ENCODE measurements around the gene JAKMIP3.

The JAKMIP3 gene

DNA sequence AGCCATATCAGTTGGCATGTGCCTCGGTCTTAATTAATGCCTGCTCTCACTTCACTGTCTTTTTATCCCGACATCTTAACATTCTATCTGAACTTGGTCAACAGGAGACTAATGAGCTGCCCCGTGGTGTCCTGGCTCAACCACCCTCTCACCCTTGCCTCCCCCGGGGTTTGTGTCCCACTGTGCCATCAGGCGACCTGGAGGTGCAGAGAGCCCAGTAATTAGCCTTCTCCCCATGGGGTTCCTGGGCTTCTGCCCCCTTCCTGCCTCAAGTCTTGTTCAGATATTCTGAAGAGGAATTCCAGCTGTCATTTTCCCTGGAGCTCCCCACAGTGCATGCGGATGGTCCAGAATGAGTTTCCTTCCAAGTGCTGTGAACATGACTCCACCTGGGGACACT lies 10.1 kb upstream of the JAKMIP3 start:
- DNase-seq = no peak
- no peak overlapping the region for H3K4ac ChIP-seq (ENCODE audit: low read depth, low read length)
- WGBS (ENCODE audit: extremely low coverage, insufficient coverage, low lambda C conversion rate) = no CpG with 5 or more reads among the region's 6 CpGs

DNA sequence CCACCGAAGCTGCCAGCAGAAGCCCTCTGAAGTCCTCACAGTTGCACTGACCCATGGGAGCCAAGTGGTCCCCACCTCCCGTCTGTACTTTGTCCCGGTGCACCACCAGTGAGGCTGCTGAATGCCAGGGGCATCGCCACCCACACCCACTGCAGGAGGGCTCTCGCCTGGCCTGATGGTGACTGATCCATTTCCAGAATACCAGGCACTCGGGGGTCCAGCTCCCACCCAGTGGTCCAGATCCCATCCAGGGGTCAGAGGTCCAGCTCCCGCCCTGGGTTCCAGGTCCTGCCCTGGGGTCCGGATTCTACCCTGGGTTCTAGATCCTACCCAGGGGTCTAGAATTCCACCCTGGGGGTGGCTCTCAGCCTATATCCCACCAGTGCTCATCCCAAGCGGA lies 9.1 kb upstream of the JAKMIP3 start:
- no peak overlapping the region for H3K23ac ChIP-seq (ENCODE audit: low read length)
- no peak overlapping the region for H3K18ac ChIP-seq (ENCODE audit: low read length)
- no peak overlapping the region for H2BK120ac ChIP-seq (ENCODE audit: low read depth, low read length)
- no peak overlapping the region for H3K4me3 ChIP-seq (ENCODE audit: low read length)
- no peak overlapping the region for H4K8ac ChIP-seq (ENCODE audit: low read depth, low read length)
- no peak overlapping the region for H3K27ac ChIP-seq (ENCODE audit: low read depth, low read length)
- no peaks in the 10 kb centered on the region for H3K27me3 ChIP-seq (ENCODE audit: insufficient read depth, low read length, poor library complexity)
- no peak overlapping the region for H2BK5ac ChIP-seq (ENCODE audit: low read length)
- no CpG with 5 or more reads among the region's 9 CpGs for WGBS (ENCODE audit: extremely low coverage, insufficient coverage, low lambda C conversion rate)
- H3K56ac ChIP-seq (ENCODE audit: low read length) = no peak overlapping the region
- no peaks in the 10 kb centered on the region for H3K79me2 ChIP-seq (ENCODE audit: control insufficient read depth, insufficient read depth, low read length)
- H3K4ac ChIP-seq (ENCODE audit: low read depth, low read length) = no peak overlapping the region
- no peak for DNase-seq
- H2BK15ac ChIP-seq (replicated peaks; ENCODE audit: low read depth) = no peak overlapping the region
- H3K79me1 ChIP-seq (ENCODE audit: low read length) = no peaks in the 10 kb centered on the region
- H3K4me2 ChIP-seq (ENCODE audit: low read length) = no peak overlapping the region
- no peak overlapping the region for H2AK5ac ChIP-seq (ENCODE audit: low read length)
- no peak overlapping the region for H4K5ac ChIP-seq (ENCODE audit: low read length)
- no peaks in the 10 kb centered on the region for H3K4me1 ChIP-seq (ENCODE audit: control insufficient read depth, low read depth, low read length)
- H3K9ac ChIP-seq (ENCODE audit: low read length) = no peak overlapping the region
- H3K36me3 ChIP-seq (ENCODE audit: control insufficient read depth, insufficient read depth, low read length) = no peaks in the 10 kb centered on the region

More for the DNA sequence above, 10.1 kb upstream of the JAKMIP3 start:
- Histone ChIP-seq H3K9ac (ENCODE audit: low read length) (no peak overlapping the region), H3K27me3 (ENCODE audit: insufficient read depth, low read length, poor library complexity) (no peaks in the 10 kb centered on the region), H3K23ac (ENCODE audit: low read length) (no peak overlapping the region), H3K56ac (ENCODE audit: low read length) (no peak overlapping the region), H2AK5ac (ENCODE audit: low read length) (no peak overlapping the region), H3K79me1 (ENCODE audit: low read length) (no peaks in the 10 kb centered on the region), H3K27ac (ENCODE audit: low read depth, low read length) (no peak overlapping the region), H3K4me2 (ENCODE audit: low read length) (no peak overlapping the region), H2BK120ac (ENCODE audit: low read depth, low read length) (no peak overlapping the region), H3K4me3 (ENCODE audit: low read length) (no peak overlapping the region), H2BK15ac (replicated peaks; ENCODE audit: low read depth) (no peak overlapping the region), H3K18ac (ENCODE audit: low read length) (no peak overlapping the region), H3K79me2 (ENCODE audit: control insufficient read depth, insufficient read depth, low read length) (no peaks in the 10 kb centered on the region), H2BK5ac (ENCODE audit: low read length) (no peak overlapping the region), H4K5ac (ENCODE audit: low read length) (no peak overlapping the region), H4K8ac (ENCODE audit: low read depth, low read length) (no peak overlapping the region), H3K4me1 (ENCODE audit: control insufficient read depth, low read depth, low read length) (no peaks in the 10 kb centered on the region), H3K36me3 (ENCODE audit: control insufficient read depth, insufficient read depth, low read length) (no peaks in the 10 kb centered on the region)

DNA sequence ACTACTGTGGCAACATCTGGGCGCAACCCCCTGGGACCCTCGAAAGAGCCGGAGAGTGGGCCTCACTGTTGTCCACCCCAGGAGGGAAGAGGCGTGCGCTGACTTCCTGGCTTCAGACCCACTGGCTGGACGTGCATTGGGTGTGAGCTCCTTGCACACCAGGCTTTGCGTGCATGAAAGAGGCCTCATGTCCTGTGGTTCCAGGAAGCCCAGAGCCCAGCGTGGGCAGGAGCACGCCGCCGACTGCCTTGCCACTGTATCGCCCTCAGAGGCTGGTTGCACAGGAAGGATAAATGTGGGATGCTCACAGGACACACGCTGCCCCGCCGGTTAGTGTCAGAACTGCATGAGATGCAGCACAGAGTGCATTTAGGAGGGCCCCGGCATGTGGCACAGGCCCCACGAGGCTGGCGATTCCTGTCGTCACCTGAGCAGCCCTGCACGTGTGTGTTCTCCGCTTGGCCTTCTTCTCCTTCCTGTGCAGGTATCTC lies 8.5 kb upstream of the JAKMIP3 start:
- Histone ChIP-seq H3K18ac (ENCODE audit: low read length) (no peak overlapping the region), H3K56ac (ENCODE audit: low read length) (no peak overlapping the region), H3K4me1 (ENCODE audit: control insufficient read depth, low read depth, low read length) (no peaks in the 10 kb centered on the region), H2AK5ac (ENCODE audit: low read length) (no peak overlapping the region), H3K36me3 (ENCODE audit: control insufficient read depth, insufficient read depth, low read length) (no peaks in the 10 kb centered on the region), H3K23ac (ENCODE audit: low read length) (no peak overlapping the region), H4K8ac (ENCODE audit: low read depth, low read length) (no peak overlapping the region), H3K79me1 (ENCODE audit: low read length) (no peaks in the 10 kb centered on the region), H3K4me2 (ENCODE audit: low read length) (no peak overlapping the region), H3K4ac (ENCODE audit: low read depth, low read length) (no peak overlapping the region), H3K27me3 (ENCODE audit: insufficient read depth, low read length, poor library complexity) (no peaks in the 10 kb centered on the region), H3K27ac (ENCODE audit: low read depth, low read length) (no peak overlapping the region), H3K4me3 (ENCODE audit: low read length) (no peak overlapping the region), H3K79me2 (ENCODE audit: control insufficient read depth, insufficient read depth, low read length) (no peaks in the 10 kb centered on the region), H3K9ac (ENCODE audit: low read length) (no peak overlapping the region), H2BK15ac (replicated peaks; ENCODE audit: low read depth) (no peak overlapping the region), H2BK120ac (ENCODE audit: low read depth, low read length) (no peak overlapping the region), H4K5ac (ENCODE audit: low read length) (no peak overlapping the region), H2BK5ac (ENCODE audit: low read length) (no peak overlapping the region)
- no peak for DNase-seq
- no CpG with 5 or more reads among the region's 21 CpGs for WGBS (ENCODE audit: extremely low coverage, insufficient coverage, low lambda C conversion rate)

DNA sequence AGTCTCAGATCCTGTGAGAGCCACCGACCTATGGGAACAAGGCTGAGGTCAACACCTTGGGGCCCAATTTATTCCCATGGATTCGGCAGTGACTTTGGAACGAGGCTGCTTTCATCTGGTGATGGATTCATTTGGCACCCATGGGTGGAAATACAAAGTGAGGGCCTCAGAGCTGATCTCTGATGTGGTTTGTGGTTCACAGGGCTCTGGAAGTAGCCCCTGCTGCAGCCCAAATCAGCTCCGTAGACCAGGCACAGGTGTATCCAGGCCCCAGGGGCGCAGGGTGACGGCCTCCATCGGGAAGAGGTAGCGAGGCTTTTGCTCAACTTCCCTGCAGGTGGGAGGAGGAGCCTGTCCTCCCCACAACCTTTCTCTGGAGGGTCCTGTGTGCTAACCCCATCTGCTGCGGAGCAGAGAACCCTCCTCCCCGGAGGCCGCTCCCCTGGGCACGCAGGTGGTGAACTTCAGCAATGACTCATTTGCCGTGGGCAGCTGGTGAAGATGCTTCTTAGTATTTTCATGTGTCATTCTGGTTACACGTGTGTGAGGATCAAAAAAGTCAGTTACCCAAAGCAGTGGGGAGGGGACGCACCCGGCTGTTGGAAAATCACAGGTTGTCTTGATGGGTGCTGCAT lies 7.5 kb upstream of the JAKMIP3 start:
- no peak for DNase-seq
- H3K18ac ChIP-seq (ENCODE audit: low read length) = no peak overlapping the region
- no peak overlapping the region for H3K56ac ChIP-seq (ENCODE audit: low read length)
- H4K8ac ChIP-seq (ENCODE audit: low read depth, low read length) = no peak overlapping the region
- no peak overlapping the region for H3K27ac ChIP-seq (ENCODE audit: low read depth, low read length)
- no peaks in the 10 kb centered on the region for H3K79me1 ChIP-seq (ENCODE audit: low read length)
- H3K27me3 ChIP-seq (ENCODE audit: insufficient read depth, low read length, poor library complexity) = no peaks in the 10 kb centered on the region
- H4K5ac ChIP-seq (ENCODE audit: low read length) = no peak overlapping the region
- H3K9ac ChIP-seq (ENCODE audit: low read length) = no peak overlapping the region
- no peak overlapping the region for H3K4ac ChIP-seq (ENCODE audit: low read depth, low read length)
- no CpG with 5 or more reads among the region's 16 CpGs for WGBS (ENCODE audit: extremely low coverage, insufficient coverage, low lambda C conversion rate)
- H3K4me2 ChIP-seq (ENCODE audit: low read length) = no peak overlapping the region
- no peak overlapping the region for H3K4me3 ChIP-seq (ENCODE audit: low read length)
- H2AK5ac ChIP-seq (ENCODE audit: low read length) = no peak overlapping the region
- H3K36me3 ChIP-seq (ENCODE audit: control insufficient read depth, insufficient read depth, low read length) = no peaks in the 10 kb centered on the region
- no peak overlapping the region for H2BK5ac ChIP-seq (ENCODE audit: low read length)
- H3K23ac ChIP-seq (ENCODE audit: low read length) = no peak overlapping the region
- H2BK15ac ChIP-seq (replicated peaks; ENCODE audit: low read depth) = no peak overlapping the region
- H2BK120ac ChIP-seq (ENCODE audit: low read depth, low read length) = no peak overlapping the region
- no peaks in the 10 kb centered on the region for H3K79me2 ChIP-seq (ENCODE audit: control insufficient read depth, insufficient read depth, low read length)
- no peaks in the 10 kb centered on the region for H3K4me1 ChIP-seq (ENCODE audit: control insufficient read depth, low read depth, low read length)

DNA sequence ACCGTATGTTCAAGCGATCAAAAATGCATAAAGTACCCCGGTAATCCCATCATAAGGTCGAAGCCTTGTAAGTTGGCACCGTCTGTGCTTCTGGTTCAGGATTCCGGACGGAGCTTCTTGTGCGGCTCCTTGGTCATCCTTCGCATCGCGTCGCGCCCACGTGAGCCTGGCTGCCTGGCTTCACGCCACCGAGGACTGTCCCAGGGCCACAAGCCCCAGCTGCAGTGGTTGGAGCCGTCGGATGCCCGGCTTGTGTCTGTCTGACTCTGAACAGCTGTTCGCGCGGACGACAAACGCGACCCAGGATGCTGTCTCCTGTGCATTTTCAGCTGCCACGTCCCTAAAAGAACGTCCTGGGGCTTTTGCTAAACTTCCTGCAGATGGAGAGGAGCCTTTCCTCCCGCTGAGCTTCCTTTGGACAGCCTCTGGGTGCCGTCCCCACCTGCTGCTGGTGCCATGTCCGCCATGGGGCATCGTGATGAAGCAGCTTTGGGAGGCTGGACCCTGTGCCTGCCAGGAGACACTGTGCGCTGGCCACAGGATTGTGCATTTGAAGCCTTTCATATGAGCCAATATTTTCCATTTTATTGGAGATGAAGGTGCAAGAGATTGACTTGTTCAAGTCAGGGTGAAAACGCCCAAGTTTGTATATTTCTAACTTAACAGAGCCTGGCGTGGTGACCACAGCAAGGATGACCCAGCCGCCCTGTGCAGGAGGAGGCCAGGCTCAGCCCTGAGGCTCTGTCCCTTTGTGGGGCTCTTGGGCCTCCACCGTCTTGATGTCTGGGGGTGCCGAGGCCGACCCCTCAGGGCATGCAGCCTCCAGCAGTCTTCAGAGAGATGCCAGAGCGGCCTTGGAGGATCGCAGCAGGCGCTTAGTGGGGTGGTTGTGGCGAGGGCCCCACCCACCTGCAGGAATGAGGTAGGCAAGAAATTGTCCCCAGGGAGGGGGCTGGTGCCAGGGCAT lies 6.7 kb upstream of the JAKMIP3 start:
- Histone ChIP-seq H2BK120ac (ENCODE audit: low read depth, low read length) (no peak overlapping the region), H3K79me1 (ENCODE audit: low read length) (no peaks in the 10 kb centered on the region), H3K18ac (ENCODE audit: low read length) (no peak overlapping the region), H3K4me2 (ENCODE audit: low read length) (no peak overlapping the region), H3K56ac (ENCODE audit: low read length) (no peak overlapping the region), H4K5ac (ENCODE audit: low read length) (no peak overlapping the region), H2BK5ac (ENCODE audit: low read length) (no peak overlapping the region), H3K9ac (ENCODE audit: low read length) (no peak overlapping the region), H3K4ac (ENCODE audit: low read depth, low read length) (no peak overlapping the region), H2AK5ac (ENCODE audit: low read length) (no peak overlapping the region), H3K36me3 (ENCODE audit: control insufficient read depth, insufficient read depth, low read length) (no peaks in the 10 kb centered on the region), H3K79me2 (ENCODE audit: control insufficient read depth, insufficient read depth, low read length) (no peaks in the 10 kb centered on the region), H3K23ac (ENCODE audit: low read length) (no peak overlapping the region), H3K27me3 (ENCODE audit: insufficient read depth, low read length, poor library complexity) (no peaks in the 10 kb centered on the region), H2BK15ac (replicated peaks; ENCODE audit: low read depth) (no peak overlapping the region), H3K4me3 (ENCODE audit: low read length) (no peak overlapping the region), H4K8ac (ENCODE audit: low read depth, low read length) (no peak overlapping the region), H3K4me1 (ENCODE audit: control insufficient read depth, low read depth, low read length) (no peaks in the 10 kb centered on the region), H3K27ac (ENCODE audit: low read depth, low read length) (no peak overlapping the region)
- DNase-seq = no peak
- WGBS (ENCODE audit: extremely low coverage, insufficient coverage, low lambda C conversion rate) = no CpG with 5 or more reads among the region's 42 CpGs

All from mesendoderm (in vitro differentiated cells).